Skin of body (tissue), 2 donors: ENCODE results near the gene IDI1. TPM values are rescaled to one million over a fixed set of nuclear protein-coding genes. Genes with fewer than 3 reads are reported as not detected.
"Not testable (repeated sequence)": the region's sequence is repeated elsewhere in the genome, so short reads cannot be mapped to it uniquely, and the experiment has no call there.

Source experiments
- DNase-seq: peaks from one replicate; lab custom pipeline; 2025; lab: John Stamatoyannopoulos, UW
- total RNA-seq: library from RNA; depleted of rRNA; stranded (reverse); fragments of >200 nt; gene quantifications from one replicate; pipeline ENCODE4 v1.2.3, GENCODE V29; 2014

Gene IDI1
- total RNA-seq, 1 donor from 2014 or later: 81.6 TPM

GRCh38 chr10:1034758-1035157 is 14.2 kb downstream of the IDI1 start:
- no peak for DNase-seq

- no peak for DNase-seq
Measured at GRCh38 chr10:1033601-1034000, 15.3 kb downstream of the IDI1 start.

GRCh38 chr10:1029838-1030237 is 19.1 kb downstream of the IDI1 start:
- no peak for DNase-seq

GRCh38 chr10:1026578-1026977 is 22.3 kb downstream of the IDI1 start:
- DNase-seq: no peak

- DNase-seq: no peak
Measured at GRCh38 chr10:1025683-1026082, 23.2 kb downstream of the IDI1 start, which contains the start of gene IDI2. TSS of gene IDI2 (minus strand) at chr10:1025859. CDS start at chr10:1024723, 1,136 bp downstream.

- DNase-seq: no peak
Measured at GRCh38 chr10:1024103-1024502, 24.8 kb downstream of the IDI1 start.

GRCh38 chr10:1022413-1022812 is 26.5 kb downstream of the IDI1 start:
- no peak for DNase-seq

- DNase-seq: no peak
Measured at GRCh38 chr10:1020958-1021357, 28.0 kb downstream of the IDI1 start.

- no peak for DNase-seq
Measured at GRCh38 chr10:1020460-1020859, 28.5 kb downstream of the IDI1 start.

GRCh38 chr10:1019362-1019761 is 29.6 kb downstream of the IDI1 start:
- DNase-seq: no peak

- no peak for DNase-seq
Measured at GRCh38 chr10:1015688-1016087, 33.2 kb downstream of the IDI1 start.

GRCh38 chr10:1011696-1012095 is 37.2 kb downstream of the IDI1 start:
- DNase-seq: no peak

- DNase-seq: no peak
Measured at GRCh38 chr10:1010703-1011102, 38.2 kb downstream of the IDI1 start.

GRCh38 chr10:1009947-1010346 is 39.0 kb downstream of the IDI1 start:
- DNase-seq: not testable (repeated sequence)

GRCh38 chr10:1009071-1009494 is 39.8 kb downstream of the IDI1 start:
- DNase-seq: no peak

GRCh38 chr10:1007583-1007982 is 41.3 kb downstream of the IDI1 start:
- DNase-seq: no peak

GRCh38 chr10:1006573-1006972 is 42.3 kb downstream of the IDI1 start:
- no peak for DNase-seq

- DNase-seq: no peak
Measured at GRCh38 chr10:1003884-1004670, 44.8 kb downstream of the IDI1 start.

- DNase-seq: no peak
Measured at GRCh38 chr10:1002425-1003006, 46.4 kb downstream of the IDI1 start.

GRCh38 chr10:997266-998022 is 51.5 kb downstream of the IDI1 start:
- no peak for DNase-seq

GRCh38 chr10:996031-996430 is 52.9 kb downstream of the IDI1 start:
- DNase-seq: no peak

- DNase-seq: no peak
Measured at GRCh38 chr10:995559-995926, 53.4 kb downstream of the IDI1 start.
